GM12874 (cell line): Measurements from ENCODE around the gene MSRB1.

Experiments
- CTCF ChIP-seq: IDR thresholded peaks from 2 replicates; pipeline ENCODE4 v1.5.1; 2011; ENCODE audit warnings: low read depth, mild to moderate bottlenecking, control low read depth, low read length, moderate library complexity; ENCODE audit not compliant: insufficient read depth

Gene MSRB1

GRCh38 chr16:1903845-1904840 lies 38.9 kb downstream of the MSRB1 start:
- TF ChIP-seq CTCF, result no peak

- no peak for TF ChIP-seq CTCF
Measured at GRCh38 chr16:1903220-1903574, 39.8 kb downstream of the MSRB1 start.

- TF ChIP-seq CTCF, result no peak
Measured at GRCh38 chr16:1902547-1903219, 40.3 kb downstream of the MSRB1 start.

- TF ChIP-seq CTCF, result no peak
Measured at GRCh38 chr16:1900452-1900774, 42.6 kb downstream of the MSRB1 start.

GRCh38 chr16:1899641-1900451 lies 43.2 kb downstream of the MSRB1 start:
- TF ChIP-seq CTCF, result no peak

- no peak for TF ChIP-seq CTCF
Measured at GRCh38 chr16:1895949-1896675, 46.9 kb downstream of the MSRB1 start.
